Measurements from ENCODE around the gene ASB10. TPM values are rescaled to one million over a fixed set of nuclear protein-coding genes. Genes with fewer than 3 reads are reported as not detected.

The ASB10 gene
- total and polyA plus RNA-seq, 2 of the 8 experiments (the other 6 are each of a cell fraction or from before 2014, with no cell fraction given) = not detected

GRCh38 chr7:151194188-151194587 is 7.1 kb upstream of the ASB10 start (continued):
- TF ChIP-seq JUN (IDR thresholded peaks at IDR 0.05; ENCODE audit: low read depth, low read length) (no peak), BRCA1 (IDR thresholded peaks at IDR 0.05; ENCODE audit: low read depth, low read length) (no peak)
